ENCODE measurements around the gene POLR3GL. TPM values are rescaled to one million over a fixed set of nuclear protein-coding genes. Genes with fewer than 3 reads are reported as not detected.

POLR3GL gene
- total RNA-seq = 21.4 TPM
- long read RNA-seq, transcript POLR3GL-202 (8 exons, 1,165 nt) = major isoform, 22 of 27 reads
- long read RNA-seq, partial matches to known transcripts = 1 of 27 reads
- long read RNA-seq, other reads (novel, unspliced or antisense) = 4 of 27 reads

DNA sequence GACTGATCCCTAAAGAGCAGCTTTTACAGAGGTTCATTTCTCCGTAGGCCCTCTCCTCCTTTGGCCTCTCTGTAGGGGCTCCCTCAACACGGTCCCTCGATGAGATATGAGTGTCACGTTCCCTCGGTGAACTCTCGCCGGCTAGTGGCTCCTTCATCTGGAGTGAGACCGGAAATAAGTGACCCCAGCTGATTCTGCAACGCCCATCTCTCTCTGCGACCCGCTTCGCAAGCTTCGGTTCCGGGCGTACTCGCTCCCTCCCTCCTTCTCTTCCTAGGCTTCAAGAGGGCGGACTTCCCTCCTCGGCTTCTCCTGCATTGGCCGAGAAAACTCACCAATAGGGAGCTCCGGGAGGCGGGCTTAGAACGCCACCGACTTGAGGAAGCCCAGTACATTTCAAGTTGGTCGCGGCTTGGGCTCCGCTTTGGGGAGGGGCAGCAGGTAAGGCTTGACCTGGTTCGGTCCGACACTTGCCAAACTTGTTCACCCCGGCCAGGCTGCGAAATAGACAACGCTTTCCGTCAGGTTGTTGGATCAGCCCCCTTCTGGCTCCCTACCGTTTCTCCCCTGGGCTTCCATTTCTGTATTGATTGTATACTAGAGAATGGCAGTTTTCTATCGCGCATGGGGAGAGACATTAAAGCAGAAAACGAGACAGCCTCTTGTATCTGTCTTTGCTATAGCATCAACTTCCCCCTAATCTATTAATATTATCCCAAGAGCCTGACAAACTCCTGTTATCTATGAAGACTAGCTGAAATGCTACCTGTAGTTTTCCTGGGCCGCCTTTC is at the start of gene POLR3GL, which contains the start of gene ANKRD34A:
TSS of gene POLR3GL (plus strand) at position 363 of the 791 bp plus-strand sequence. CDS start 10,176 bp downstream, outside the sequence.
TSS of gene ANKRD34A (minus strand) at position 248 of the 791 bp plus-strand sequence. CDS start 2,816 bp downstream, outside the sequence.
- DNase-seq (peak; percentile 98), ATAC-seq (peak; percentile 96)
- Histone ChIP-seq H3K27me3 (no peaks in the 10 kb centered on the region), H3K36me3 (no peaks in the 10 kb centered on the region), H3K4me3 (peak within 1 kb of the TSS; percentile 65), H3K4me1 (peaks cover 45% of the 10 kb centered on the region), H3K9me3 (no peaks in the 10 kb centered on the region), H3K27ac (peak within 1 kb of the TSS; percentile 82)
- intact Hi-C loops (cut with DNase I) = no loop called here
- TF ChIP-seq CTCF (IDR thresholded peaks at IDR 0.05) = no peak

DNA sequence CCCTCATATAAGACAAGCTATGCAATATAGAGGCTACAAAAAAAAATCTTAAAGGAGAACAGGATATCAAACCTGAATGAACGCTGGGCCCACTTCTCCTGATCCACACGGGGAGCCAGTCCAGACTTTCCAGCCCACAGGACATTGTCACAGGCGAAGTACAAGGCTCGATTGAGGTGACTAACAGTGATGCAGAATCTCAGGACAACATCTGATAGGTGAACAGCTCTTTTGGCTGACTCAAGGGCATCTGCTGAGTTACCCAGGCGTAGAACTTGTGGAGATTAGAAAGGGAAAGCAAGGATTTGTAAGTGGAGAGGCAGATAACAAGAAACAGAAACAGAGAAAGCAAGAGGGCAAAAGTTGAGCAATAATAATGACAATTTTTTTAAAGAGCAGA is 47.7 kb upstream of the POLR3GL start:
- ATAC-seq (no peak), DNase-seq (no peak)
- no peak for TF ChIP-seq CTCF (IDR thresholded peaks at IDR 0.05)
- H3K27me3 ChIP-seq = no peaks in the 10 kb centered on the region
- no peak overlapping the region for H3K27ac ChIP-seq
- peaks cover 22% of the 10 kb centered on the region for H3K4me1 ChIP-seq
- no peaks in the 10 kb centered on the region for H3K9me3 ChIP-seq
- intact Hi-C loops (cut with DNase I) = loop anchor here (10.0 kb wide), 2 partner anchors 58 to 72 kb away; partner anchors contain the start of gene NUDT17
- H3K4me3 ChIP-seq = no peak overlapping the region
- H3K36me3 ChIP-seq = peaks cover 48% of the 10 kb centered on the region

DNA sequence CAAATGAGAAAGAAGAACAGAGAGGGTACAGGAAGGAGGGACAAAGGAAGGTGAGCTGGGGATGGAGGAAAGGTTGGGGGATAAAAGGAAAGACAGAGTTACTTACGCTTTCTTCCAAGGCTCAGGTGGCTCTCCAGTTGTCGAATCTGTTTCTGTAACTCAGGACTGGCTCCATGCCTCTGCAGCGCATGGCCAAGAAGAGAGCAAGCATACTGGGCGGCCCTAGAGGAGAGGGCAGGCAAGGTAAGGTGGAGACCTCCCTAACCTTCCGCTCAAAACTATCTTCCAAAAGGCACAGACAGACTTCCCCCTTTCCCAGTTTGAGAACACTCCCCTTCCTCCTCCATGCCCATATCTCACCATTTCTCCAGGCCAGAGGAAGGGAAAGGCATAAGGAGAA is 46.9 kb upstream of the POLR3GL start:
- Histone ChIP-seq H3K27me3 (no peaks in the 10 kb centered on the region), H3K27ac (peak overlapping the region; percentile 87)
- TF ChIP-seq CTCF (IDR thresholded peaks at IDR 0.05) = no peak

DNA sequence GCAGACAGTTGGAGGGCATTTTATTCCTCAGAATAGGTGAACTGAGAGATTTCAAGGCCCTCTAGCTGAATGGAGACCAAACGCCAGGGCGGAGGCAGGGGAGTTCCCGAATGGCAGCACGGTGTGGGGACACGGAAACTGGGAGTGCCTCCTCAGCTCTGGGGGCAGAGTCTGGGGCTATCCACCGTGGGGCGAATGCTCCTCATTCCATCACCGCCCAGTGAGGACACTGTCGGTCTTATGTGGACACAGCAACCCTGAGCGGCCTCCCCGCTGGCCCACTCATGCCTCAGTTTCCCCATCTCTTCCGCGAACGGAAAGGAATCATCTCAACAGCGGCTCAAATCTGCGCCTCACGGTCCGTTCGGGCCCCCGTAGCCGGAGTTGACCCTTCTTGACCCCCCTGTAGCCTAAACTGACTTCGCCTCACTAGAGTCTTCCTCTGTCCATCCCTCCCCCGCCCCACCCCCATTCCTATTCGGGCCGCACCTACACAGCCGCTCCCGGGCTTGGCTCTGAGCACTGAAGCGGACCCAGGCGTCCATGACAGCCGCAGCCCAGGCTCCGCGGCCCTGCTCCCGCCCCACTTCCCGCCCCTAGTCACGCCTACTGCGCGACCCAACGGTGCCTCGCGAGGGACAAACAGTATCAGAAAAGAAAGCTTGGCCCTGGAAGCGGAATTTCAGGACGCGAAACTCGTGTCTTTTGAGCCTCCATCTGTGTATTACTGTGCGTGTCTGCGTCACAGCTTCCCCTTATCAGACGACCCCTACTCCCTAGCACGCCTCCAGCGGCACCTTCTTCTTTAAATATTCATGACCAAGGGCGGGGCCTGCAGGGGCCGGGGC is 46.1 kb upstream of the POLR3GL start, which contains the start of gene PEX11B:
TSS of gene PEX11B (minus strand) at position 574 of the 848 bp plus-strand sequence. CDS start at position 545, 29 bp downstream.
- DNase-seq = peak; percentile 94
- intact Hi-C loops (cut with DNase I) = loop anchor here (10.0 kb wide), 2 partner anchors 56 to 74 kb away; partner anchors contain the start of gene NUDT17
- no peaks in the 10 kb centered on the region for H3K27me3 ChIP-seq
- no peaks in the 10 kb centered on the region for H3K9me3 ChIP-seq
- no peak for TF ChIP-seq CTCF (IDR thresholded peaks at IDR 0.05)
- peaks cover 22% of the 10 kb centered on the region for H3K4me1 ChIP-seq
- H3K4me3 ChIP-seq = peak within 1 kb of the TSS; percentile 83
- peak within 1 kb of the TSS; percentile 87 for H3K27ac ChIP-seq
- H3K36me3 ChIP-seq = peaks cover 32% of the 10 kb centered on the region
- peak; percentile 97 for ATAC-seq

More for the DNA sequence above, 46.9 kb upstream of the POLR3GL start:
- intact Hi-C loops (cut with DNase I) = loop anchor here (10.0 kb wide), 2 partner anchors 57 to 73 kb away; partner anchors contain the start of gene NUDT17
- Histone ChIP-seq H3K36me3 (peaks cover 40% of the 10 kb centered on the region), H3K9me3 (no peaks in the 10 kb centered on the region), H3K4me3 (peak overlapping the region; percentile 83), H3K4me1 (peaks cover 22% of the 10 kb centered on the region)
- no peak for ATAC-seq
- peak; percentile 27 for DNase-seq

Data from upper lobe of right lung (tissue), 1 donor.